HG02938 (cell line): Measurements from ENCODE around the gene PTPRC.

Source experiments
- ATAC-seq: cut with Tn5 transposase; IDR thresholded peaks from one replicate; pipeline ENCODE4 v1.9.1; 2021; ENCODE audit warnings: mild to moderate bottlenecking, moderate library complexity; ENCODE audit not compliant: unreplicated experiment

PTPRC gene

GRCh38 chr1:198700016-198700392, 61.2 kb downstream of the PTPRC start:
- no peak for ATAC-seq

DNA sequence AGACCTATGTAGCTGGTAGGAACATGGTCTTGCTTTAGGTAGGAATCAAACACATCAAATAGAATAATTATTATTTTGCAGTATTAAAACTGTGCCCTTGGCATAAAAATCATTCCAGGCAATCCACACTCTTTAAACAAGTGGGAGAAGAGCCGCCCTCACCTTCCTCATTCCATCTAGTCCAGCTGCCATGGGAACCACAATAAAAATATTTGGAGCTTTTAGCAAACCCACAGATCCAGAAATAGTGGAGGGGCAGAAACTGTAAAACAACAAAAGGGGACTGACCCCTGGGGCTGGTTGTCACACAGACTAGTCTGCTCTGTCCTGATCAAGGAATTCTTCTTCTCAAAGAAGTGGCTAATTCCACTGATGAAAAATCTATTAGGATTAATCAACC, 61.6 kb downstream of the PTPRC start:
- no peak for ATAC-seq

DNA sequence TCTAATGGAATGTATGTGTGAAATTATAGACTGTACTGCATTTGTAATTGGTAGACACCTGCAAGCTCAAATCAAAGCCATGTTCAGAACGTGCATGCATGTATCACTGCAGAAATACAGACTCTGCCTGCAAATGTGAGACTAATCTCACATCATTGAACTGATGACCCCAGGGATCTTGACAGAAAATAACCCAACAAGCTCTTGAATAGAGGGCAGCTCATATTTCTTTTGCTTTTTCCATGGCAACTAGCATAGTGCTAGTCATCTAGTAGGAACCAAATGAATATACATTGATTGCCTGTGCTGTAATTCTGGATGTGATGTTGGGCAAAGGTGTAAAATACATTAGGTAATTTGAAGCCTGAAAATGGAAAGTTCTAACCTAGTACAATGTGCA, 62.4 kb downstream of the PTPRC start:
- ATAC-seq, result no peak

GRCh38 chr1:198701766-198702539, 63.1 kb downstream of the PTPRC start:
- no peak for ATAC-seq

DNA sequence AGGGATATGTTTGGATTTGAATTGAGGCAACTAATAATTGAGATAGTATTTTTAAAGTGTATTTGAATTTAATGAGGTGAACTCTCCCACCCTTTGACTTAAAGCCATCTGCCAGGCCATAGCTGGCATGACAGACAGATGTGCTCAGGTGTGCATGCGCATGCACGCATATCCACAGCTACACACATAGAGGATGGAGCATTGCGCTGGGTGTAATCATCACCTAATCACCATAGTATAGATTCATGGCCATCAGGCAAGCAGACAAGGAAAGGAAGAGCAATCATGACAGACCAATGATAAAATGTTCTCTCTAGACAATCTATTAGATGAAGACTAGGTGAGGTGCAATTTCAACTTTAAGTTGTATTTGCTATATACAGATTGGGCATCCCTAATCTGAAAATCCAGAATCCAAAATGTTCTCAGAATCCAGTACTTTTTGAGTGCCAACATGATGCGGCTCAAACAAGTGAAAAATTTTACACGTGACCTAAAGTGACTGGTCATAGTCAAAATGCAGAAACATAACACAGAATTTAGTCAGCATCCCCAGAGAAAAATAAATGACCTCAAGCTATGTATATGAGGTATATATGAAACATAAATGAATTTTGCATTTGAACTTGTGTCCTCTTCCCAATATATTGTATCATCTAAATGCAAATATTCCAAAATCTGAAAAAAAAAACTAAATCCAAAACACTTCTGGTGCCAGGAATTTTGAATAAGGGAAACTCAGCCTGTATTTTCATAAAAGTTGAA, 70.1 kb downstream of the PTPRC start:
- ATAC-seq, result no peak

DNA sequence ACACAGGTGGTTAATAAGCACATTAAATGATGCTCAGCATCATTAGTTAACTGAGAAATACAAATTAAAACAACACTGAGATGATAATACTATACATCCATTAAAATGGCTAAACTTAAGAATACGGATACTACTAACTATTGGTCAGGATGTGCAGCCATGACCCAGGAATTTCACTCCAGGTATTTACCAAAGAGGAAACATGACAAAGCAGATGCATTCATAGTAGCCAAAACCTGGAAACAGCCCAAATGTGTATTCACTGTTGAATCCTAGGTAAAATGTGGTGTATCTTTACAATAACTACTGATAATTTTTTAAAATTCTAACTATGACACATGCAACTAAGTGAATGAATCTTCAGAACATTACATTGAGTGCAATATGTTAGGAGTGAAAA, 73.0 kb downstream of the PTPRC start:
- no peak for ATAC-seq

- ATAC-seq, result no peak
These were observed 74.2 kb downstream of the PTPRC start for GRCh38 chr1:198713081-198713480.

DNA sequence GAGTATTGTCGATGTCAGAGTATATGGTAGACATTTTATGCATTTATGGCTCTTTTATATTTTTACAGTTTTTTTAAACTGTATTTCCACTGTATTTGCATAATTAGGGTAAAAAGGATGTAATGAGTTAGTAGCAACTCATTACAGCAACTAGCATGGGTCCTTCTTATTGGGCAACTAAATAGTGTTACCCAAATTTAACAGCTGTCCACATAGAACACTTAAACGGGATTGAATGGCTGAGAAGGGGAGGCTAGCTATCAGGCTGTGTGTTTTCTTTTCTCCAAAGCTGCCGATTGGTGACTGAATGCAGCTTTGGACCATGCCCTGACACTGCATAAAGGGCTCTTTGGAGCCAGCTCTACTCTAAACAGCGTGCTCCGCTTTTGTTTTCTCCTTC, 75.4 kb downstream of the PTPRC start:
- ATAC-seq, result no peak

GRCh38 chr1:198716051-198716450, 77.2 kb downstream of the PTPRC start:
- ATAC-seq, result no peak

DNA sequence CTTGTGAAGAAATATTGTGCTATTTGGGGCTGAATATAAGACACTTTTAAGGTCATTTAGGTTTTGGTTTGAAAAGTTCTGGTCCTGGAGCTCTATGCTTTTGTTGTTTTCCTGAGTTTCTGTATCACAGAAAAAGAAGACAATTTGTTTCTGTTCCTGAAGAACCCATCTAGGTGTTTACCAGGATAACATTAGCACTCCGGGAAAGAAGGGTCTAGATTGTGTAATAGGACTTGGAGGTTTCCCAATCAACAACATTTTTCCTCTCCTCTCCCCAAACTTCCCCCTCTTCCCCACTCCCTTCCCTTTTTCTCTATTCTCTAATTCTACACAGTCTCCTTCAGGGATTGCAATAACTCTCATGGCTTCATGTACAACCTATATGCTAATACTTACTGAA, 78.7 kb downstream of the PTPRC start:
- ATAC-seq, result no peak

GRCh38 chr1:198723127-198723526, 84.3 kb downstream of the PTPRC start:
- ATAC-seq, result no peak

- no peak for ATAC-seq
These were observed 86.2 kb downstream of the PTPRC start for GRCh38 chr1:198725090-198725489.

- ATAC-seq, result no peak
These were observed 87.6 kb downstream of the PTPRC start for GRCh38 chr1:198726455-198726854.

- no peak for ATAC-seq
These were observed 90.5 kb downstream of the PTPRC start for GRCh38 chr1:198729195-198729863.

- no peak for ATAC-seq
These were observed 92.1 kb downstream of the PTPRC start for GRCh38 chr1:198730952-198731351.

GRCh38 chr1:198734323-198735008, 95.6 kb downstream of the PTPRC start:
- peak; percentile 91 for ATAC-seq

DNA sequence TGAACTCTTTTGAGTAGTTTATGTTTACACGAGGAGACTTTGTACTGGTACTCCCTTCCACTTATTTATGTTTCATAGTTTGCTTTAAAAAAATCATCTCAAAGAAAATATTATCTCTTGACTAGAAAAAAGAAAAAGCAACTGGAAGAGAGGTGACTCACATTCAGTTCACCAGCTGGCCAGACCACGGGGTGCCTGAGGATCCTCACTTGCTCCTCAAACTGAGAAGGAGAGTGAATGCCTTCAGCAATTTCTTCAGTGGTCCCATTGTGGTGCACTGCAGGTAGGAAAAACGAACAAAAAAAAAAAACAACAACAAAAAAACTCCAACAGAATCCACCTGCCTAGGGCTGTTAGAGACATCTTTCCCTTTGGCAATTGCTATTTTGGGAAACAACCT, 102.9 kb downstream of the PTPRC start:
- ATAC-seq, result no peak

DNA sequence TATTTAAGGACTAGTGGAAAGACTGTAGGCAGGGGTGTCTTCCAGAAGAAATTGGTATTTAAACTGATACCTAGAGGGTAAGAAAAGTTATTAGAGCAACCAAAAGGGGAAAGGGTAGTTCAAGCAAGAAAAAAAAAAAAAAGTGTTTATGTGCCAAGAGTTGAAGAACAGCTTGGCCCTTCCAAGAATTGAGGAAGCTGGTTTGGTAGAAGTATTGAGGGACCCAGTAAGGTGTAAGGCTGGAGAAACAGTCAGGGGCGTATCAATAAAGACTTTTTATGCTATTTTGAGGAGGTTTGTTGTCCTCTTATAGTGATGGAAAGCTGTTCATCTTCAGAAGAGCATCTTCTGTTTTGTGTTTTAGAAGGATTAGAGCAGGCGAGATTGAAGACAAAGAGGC, 108.3 kb downstream of the PTPRC start:
- no peak for ATAC-seq

- ATAC-seq, result no peak
These were observed 110.4 kb downstream of the PTPRC start for GRCh38 chr1:198749279-198749678.

- no peak for ATAC-seq
These were observed 111.2 kb downstream of the PTPRC start for GRCh38 chr1:198750081-198750480.

- ATAC-seq, result no peak
These were observed 112.9 kb downstream of the PTPRC start for GRCh38 chr1:198751741-198752140.
